ENCODE measurements around the gene CXCL11. TPM values are rescaled to one million over a fixed set of nuclear protein-coding genes. Genes with fewer than 3 reads are reported as not detected.

The CXCL11 gene
- polyA plus RNA-seq, 1 donor from 2014 or later: 0.33 TPM

GRCh38 chr4:76058888-76059426, 23.1 kb upstream of the CXCL11 start:
- no peak for TF ChIP-seq SMC3 (conservative IDR thresholded peaks at IDR 0.05; ENCODE audit: poor library complexity)
- TF ChIP-seq REST (IDR thresholded peaks at IDR 0.05; ENCODE audit: borderline replicate concordance): no peak
- no peak for TF ChIP-seq TAF1 (IDR thresholded peaks at IDR 0.05; ENCODE audit: low read depth)
- TF ChIP-seq EZH2 (IDR thresholded peaks at IDR 0.05; ENCODE audit: borderline replicate concordance, insufficient read depth, low read length, poor library complexity, severe bottlenecking): no peak
- no peak for TF ChIP-seq CTCF (IDR thresholded peaks at IDR 0.05; ENCODE audit: poor library complexity, severe bottlenecking)
- TF ChIP-seq MXI1 (conservative IDR thresholded peaks at IDR 0.05; ENCODE audit: poor library complexity, severe bottlenecking): no peak
- TF ChIP-seq RAD21 (conservative IDR thresholded peaks at IDR 0.05): no peak
- no peak for TF ChIP-seq EP300 (conservative IDR thresholded peaks at IDR 0.05; ENCODE audit: poor library complexity, severe bottlenecking)
- no peak for TF ChIP-seq POLR2AphosphoS5 (IDR thresholded peaks at IDR 0.05)
- Histone ChIP-seq H3K9ac (ENCODE audit: low read length) (no peak overlapping the region), H3K79me2 (replicated peaks; ENCODE audit: insufficient read depth, low read length) (no peaks in the 10 kb centered on the region), H3K27me3 (ENCODE audit: insufficient read depth, low read depth, low read length) (no peaks in the 10 kb centered on the region), H3K36me3 (ENCODE audit: insufficient read depth, low read length) (no peaks in the 10 kb centered on the region), H3K27ac (ENCODE audit: low read length) (no peak overlapping the region), H2AFZ (ENCODE audit: low read depth, low read length) (no peak overlapping the region), H4K20me1 (ENCODE audit: insufficient read depth) (no peaks in the 10 kb centered on the region), H3K9me2 (ENCODE audit: insufficient read depth, low read length) (no peaks in the 10 kb centered on the region), H3K4me2 (ENCODE audit: low read length) (no peak overlapping the region), H3K4me3 (ENCODE audit: low read length) (no peak overlapping the region), H3K9me3 (ENCODE audit: low read length) (no peaks in the 10 kb centered on the region), H3F3A (ENCODE audit: insufficient read depth, low read length, poor library complexity, severe bottlenecking) (no peaks in the 10 kb centered on the region)

GRCh38 chr4:76058302-76058701, 22.4 kb upstream of the CXCL11 start:
- TF ChIP-seq CTCF (IDR thresholded peaks at IDR 0.05; ENCODE audit: poor library complexity, severe bottlenecking) (no peak), POLR2AphosphoS5 (IDR thresholded peaks at IDR 0.05) (no peak), EP300 (conservative IDR thresholded peaks at IDR 0.05; ENCODE audit: poor library complexity, severe bottlenecking) (no peak), SMC3 (conservative IDR thresholded peaks at IDR 0.05; ENCODE audit: poor library complexity) (no peak), MXI1 (conservative IDR thresholded peaks at IDR 0.05; ENCODE audit: poor library complexity, severe bottlenecking) (no peak), RAD21 (conservative IDR thresholded peaks at IDR 0.05) (no peak), REST (IDR thresholded peaks at IDR 0.05; ENCODE audit: borderline replicate concordance) (no peak), TAF1 (IDR thresholded peaks at IDR 0.05; ENCODE audit: low read depth) (no peak), EZH2 (IDR thresholded peaks at IDR 0.05; ENCODE audit: borderline replicate concordance, insufficient read depth, low read length, poor library complexity, severe bottlenecking) (no peak)
- H3K9ac ChIP-seq (ENCODE audit: low read length): no peak overlapping the region
- no peak overlapping the region for H3K27ac ChIP-seq (ENCODE audit: low read length)
- H3K4me2 ChIP-seq (ENCODE audit: low read length): no peak overlapping the region
- H3K36me3 ChIP-seq (ENCODE audit: insufficient read depth, low read length): no peaks in the 10 kb centered on the region
- H3K27me3 ChIP-seq (ENCODE audit: insufficient read depth, low read depth, low read length): no peaks in the 10 kb centered on the region
- no peaks in the 10 kb centered on the region for H3K9me2 ChIP-seq (ENCODE audit: insufficient read depth, low read length)
- no peaks in the 10 kb centered on the region for H3F3A ChIP-seq (ENCODE audit: insufficient read depth, low read length, poor library complexity, severe bottlenecking)
- no peaks in the 10 kb centered on the region for H3K9me3 ChIP-seq (ENCODE audit: low read length)
- H3K79me2 ChIP-seq (replicated peaks; ENCODE audit: insufficient read depth, low read length): no peaks in the 10 kb centered on the region
- no peaks in the 10 kb centered on the region for H4K20me1 ChIP-seq (ENCODE audit: insufficient read depth)
- no peak overlapping the region for H2AFZ ChIP-seq (ENCODE audit: low read depth, low read length)
- H3K4me3 ChIP-seq (ENCODE audit: low read length): no peak overlapping the region
